H1 (cell line): ENCODE measurements around the gene TMEM30A. TPM values are rescaled to one million over a fixed set of nuclear protein-coding genes. Genes with fewer than 3 reads are reported as not detected.

Experiments
- BACH1 ChIP-seq: IDR thresholded peaks from 2 replicates; pipeline ENCODE4 v1.6.1; 2012; ENCODE audit warnings: low read length, improper control_type of control experiment
- BRCA1 ChIP-seq: IDR thresholded peaks from 2 replicates; pipeline ENCODE4 v1.6.1; 2012; ENCODE audit warnings: low read depth, low read length, improper control_type of control experiment
- CHD7 ChIP-seq: fragments of 300-600 bp; sonication (generic); IDR thresholded peaks from 2 replicates; pipeline ENCODE4 v1.7.1; 2012; ENCODE audit warnings: low read length, moderate library complexity, mild to moderate bottlenecking, inconsistent platforms; ENCODE audit not compliant: insufficient replicate concordance
- GABPA ChIP-seq: IDR thresholded peaks from 2 replicates; pipeline ENCODE4 v1.6.1; 2011; ENCODE audit warnings: mild to moderate bottlenecking, low read length, moderate library complexity, borderline replicate concordance; ENCODE audit not compliant: insufficient read depth
- POLR2A ChIP-seq, 2 experiments: IDR thresholded peaks; 1 replicate in 1 of 2; 2 replicates in 1 of 2; pipeline ENCODE4 v1.6.1; 2011; ENCODE audit warnings: low read depth in 2 of 2, low read length in 2 of 2, mild to moderate bottlenecking in 2 of 2; ENCODE audit errors: control extremely low read depth in 1 of 2
- POLR2AphosphoS5 ChIP-seq: IDR thresholded peaks from 2 replicates; pipeline ENCODE4 v1.6.1; 2011; ENCODE audit warnings: low read depth, low read length
- SIN3A ChIP-seq, 2 experiments: IDR thresholded peaks in 1 of 2; conservative IDR thresholded peaks in 1 of 2; 2 replicates each; pipeline ENCODE4 v1.6.1; 2011 to 2012; ENCODE audit warnings: low read length in 2 of 2, improper control_type of control experiment in 1 of 2, low read depth in 1 of 2, mild to moderate bottlenecking in 1 of 2
- SP1 ChIP-seq: IDR thresholded peaks from 2 replicates; pipeline ENCODE4 v1.6.1; 2011; ENCODE audit warnings: low read depth, low read length
- polyA plus RNA-seq, 7 experiments: library from polyadenylated mRNA; depleted of rRNA in 3 of 7; stranded (reverse) in 5 of 7; unstranded in 2 of 7; fragments of >200 nt in 5 of 7; fragments of 200-250 nt in 2 of 7; gene quantifications; 1 replicate in 5 of 7; 2 replicates in 1 of 7; 4 replicates in 1 of 7; pipeline versions ENCODE4 v1.2.1 to v1.2.3, GENCODE V29; 2011 to 2013; ENCODE audit warnings: missing spikeins in 2 of 7, mixed read lengths in 2 of 7
- total RNA-seq: library from RNA; stranded (reverse); fragmentation: NEBNext Ultra II Directional; extraction: Animal tissue kit (Norgen Biotek cat#: 25700); gene quantifications from 2 replicates; pipeline ENCODE4 v1.2.1, GENCODE V29; 2021
- TF ChIP-seq, protein P1 (sequence below): IDR thresholded peaks from 2 replicates; pipeline ENCODE4 v1.6.1; 2012; ENCODE audit warnings: inconsistent platforms
- TF ChIP-seq, protein P2 (sequence below): IDR thresholded peaks from 2 replicates; pipeline ENCODE4 v1.6.1; 2012; ENCODE audit warnings: low read length, inconsistent platforms

Gene TMEM30A
- total and polyA plus RNA-seq, 2 of the 8 experiments (the other 6 are each of a cell fraction or from before 2014, with no cell fraction given) = 10.5 to 71.0 TPM

DNA sequence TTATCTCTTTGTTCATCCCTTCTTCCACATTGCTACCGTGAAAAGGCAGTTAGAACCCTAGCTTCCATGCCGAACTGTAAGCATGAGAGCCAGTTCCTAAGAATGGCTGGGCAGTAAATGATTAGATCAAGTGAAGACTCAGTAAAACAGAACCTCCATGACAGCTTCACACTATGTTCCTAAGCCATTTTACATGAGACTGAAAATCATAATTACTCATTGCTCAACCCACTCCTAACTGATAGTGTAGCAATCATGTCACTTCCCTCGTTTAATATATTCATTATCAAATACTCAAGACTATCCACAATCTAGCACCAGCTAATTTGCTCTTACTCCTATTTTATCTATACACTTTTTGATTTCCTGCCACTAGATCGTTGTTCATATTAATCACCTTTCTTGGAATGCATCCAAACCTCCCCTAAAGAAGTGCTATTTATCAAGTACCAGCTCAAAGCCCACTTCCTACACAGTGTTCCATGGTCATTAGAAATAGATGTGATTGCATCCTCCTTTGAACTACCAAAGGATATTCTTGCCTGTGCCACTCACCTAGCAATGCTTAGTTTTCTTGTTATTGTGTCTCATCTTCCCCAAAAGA, 6.0 kb downstream of the TMEM30A start (continued):
- TF ChIP-seq CHD7 (no peak), GABPA (no peak), POLR2A (IDR thresholded peaks at IDR 0.05; ENCODE audit: control extremely low read depth in 1 of 2, low read depth in 2 of 2, low read length in 2 of 2) (no peak), BACH1 (no peak), SIN3A (conservative IDR thresholded peaks at IDR 0.05 in 1 of 2, IDR thresholded peaks at IDR 0.05 in 1 of 2; ENCODE audit: low read depth in 1 of 2, low read length in 2 of 2) (no peak), SP1 (no peak), POLR2AphosphoS5 (no peak), BRCA1 (no peak)
- TF ChIP-seq, protein P1, sequence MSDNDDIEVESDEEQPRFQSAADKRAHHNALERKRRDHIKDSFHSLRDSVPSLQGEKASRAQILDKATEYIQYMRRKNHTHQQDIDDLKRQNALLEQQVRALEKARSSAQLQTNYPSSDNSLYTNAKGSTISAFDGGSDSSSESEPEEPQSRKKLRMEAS = no peak
- TF ChIP-seq, protein P2, sequence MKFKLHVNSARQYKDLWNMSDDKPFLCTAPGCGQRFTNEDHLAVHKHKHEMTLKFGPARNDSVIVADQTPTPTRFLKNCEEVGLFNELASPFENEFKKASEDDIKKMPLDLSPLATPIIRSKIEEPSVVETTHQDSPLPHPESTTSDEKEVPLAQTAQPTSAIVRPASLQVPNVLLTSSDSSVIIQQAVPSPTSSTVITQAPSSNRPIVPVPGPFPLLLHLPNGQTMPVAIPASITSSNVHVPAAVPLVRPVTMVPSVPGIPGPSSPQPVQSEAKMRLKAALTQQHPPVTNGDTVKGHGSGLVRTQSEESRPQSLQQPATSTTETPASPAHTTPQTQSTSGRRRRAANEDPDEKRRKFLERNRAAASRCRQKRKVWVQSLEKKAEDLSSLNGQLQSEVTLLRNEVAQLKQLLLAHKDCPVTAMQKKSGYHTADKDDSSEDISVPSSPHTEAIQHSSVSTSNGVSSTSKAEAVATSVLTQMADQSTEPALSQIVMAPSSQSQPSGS = no peak
